NCI-H1105 (cell line): ENCODE results near the gene GLT6D1.

ENCODE experiments used
- DNase-seq: peaks from one replicate; lab custom pipeline; 2025; lab: John Stamatoyannopoulos, UW

Gene GLT6D1

GRCh38 chr9:135584371-135584770 lies 55.0 kb downstream of the GLT6D1 start:
- no peak for DNase-seq

DNA sequence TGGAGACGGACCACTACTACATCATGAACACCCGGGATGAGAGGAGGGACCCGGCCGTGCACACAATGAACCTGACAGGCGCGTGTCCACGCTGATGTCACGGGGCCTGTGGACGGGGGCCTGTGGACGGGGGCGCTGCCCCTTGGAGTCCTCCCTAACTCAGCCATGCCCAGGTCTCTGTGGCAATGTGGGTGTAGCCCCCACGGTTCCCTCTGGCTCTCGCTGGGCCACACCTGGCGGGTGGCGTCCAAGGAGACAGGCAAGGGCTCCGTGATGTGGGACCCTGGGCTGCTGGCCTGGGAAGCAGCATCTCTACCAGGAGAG lies 55.7 kb downstream of the GLT6D1 start:
- no peak for DNase-seq

- no peak for DNase-seq
Measured at GRCh38 chr9:135582966-135583687, 56.2 kb downstream of the GLT6D1 start.

GRCh38 chr9:135582541-135582940 lies 56.8 kb downstream of the GLT6D1 start:
- DNase-seq = no peak

- DNase-seq = no peak
Measured at GRCh38 chr9:135581636-135582426, 57.5 kb downstream of the GLT6D1 start.

GRCh38 chr9:135580664-135581380 lies 58.5 kb downstream of the GLT6D1 start:
- no peak for DNase-seq

- no peak for DNase-seq
Measured at GRCh38 chr9:135579889-135580660, 59.3 kb downstream of the GLT6D1 start.

- DNase-seq = no peak
Measured at GRCh38 chr9:135579356-135579755, 60.0 kb downstream of the GLT6D1 start.

GRCh38 chr9:135577256-135577655 lies 62.1 kb downstream of the GLT6D1 start:
- DNase-seq = no peak

GRCh38 chr9:135575995-135576631 lies 63.2 kb downstream of the GLT6D1 start:
- no peak for DNase-seq

DNA sequence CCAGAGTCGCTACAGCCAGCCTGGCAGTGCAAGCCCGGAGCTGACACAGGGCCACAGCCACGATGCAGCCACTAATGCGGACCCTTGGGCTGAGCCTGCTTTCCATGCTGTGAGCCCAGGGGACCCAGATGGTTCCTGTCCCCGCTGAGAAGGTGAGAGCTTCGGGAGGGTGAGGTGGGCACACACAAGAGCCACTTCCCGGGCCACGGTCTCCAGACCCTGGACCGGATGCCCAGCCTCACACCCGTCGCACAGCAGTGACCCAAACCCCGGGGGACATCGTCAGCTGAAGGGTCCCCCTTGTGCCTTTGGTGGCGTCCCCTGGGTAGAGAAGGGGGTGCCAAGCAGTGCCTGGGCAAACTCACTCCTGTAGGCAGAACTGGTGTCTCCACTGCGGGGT lies 64.4 kb downstream of the GLT6D1 start:
- DNase-seq = no peak

- DNase-seq = no peak
Measured at GRCh38 chr9:135574331-135574730, 65.0 kb downstream of the GLT6D1 start.
